Measurements from ENCODE around the gene TRMT1L.
"Not testable (repeated sequence)": the region's sequence is repeated elsewhere in the genome, so short reads cannot be mapped to it uniquely, and the experiment has no call there.

The TRMT1L gene, protein sequence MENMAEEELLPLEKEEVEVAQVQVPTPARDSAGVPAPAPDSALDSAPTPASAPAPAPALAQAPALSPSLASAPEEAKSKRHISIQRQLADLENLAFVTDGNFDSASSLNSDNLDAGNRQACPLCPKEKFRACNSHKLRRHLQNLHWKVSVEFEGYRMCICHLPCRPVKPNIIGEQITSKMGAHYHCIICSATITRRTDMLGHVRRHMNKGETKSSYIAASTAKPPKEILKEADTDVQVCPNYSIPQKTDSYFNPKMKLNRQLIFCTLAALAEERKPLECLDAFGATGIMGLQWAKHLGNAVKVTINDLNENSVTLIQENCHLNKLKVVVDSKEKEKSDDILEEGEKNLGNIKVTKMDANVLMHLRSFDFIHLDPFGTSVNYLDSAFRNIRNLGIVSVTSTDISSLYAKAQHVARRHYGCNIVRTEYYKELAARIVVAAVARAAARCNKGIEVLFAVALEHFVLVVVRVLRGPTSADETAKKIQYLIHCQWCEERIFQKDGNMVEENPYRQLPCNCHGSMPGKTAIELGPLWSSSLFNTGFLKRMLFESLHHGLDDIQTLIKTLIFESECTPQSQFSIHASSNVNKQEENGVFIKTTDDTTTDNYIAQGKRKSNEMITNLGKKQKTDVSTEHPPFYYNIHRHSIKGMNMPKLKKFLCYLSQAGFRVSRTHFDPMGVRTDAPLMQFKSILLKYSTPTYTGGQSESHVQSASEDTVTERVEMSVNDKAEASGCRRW

DNA sequence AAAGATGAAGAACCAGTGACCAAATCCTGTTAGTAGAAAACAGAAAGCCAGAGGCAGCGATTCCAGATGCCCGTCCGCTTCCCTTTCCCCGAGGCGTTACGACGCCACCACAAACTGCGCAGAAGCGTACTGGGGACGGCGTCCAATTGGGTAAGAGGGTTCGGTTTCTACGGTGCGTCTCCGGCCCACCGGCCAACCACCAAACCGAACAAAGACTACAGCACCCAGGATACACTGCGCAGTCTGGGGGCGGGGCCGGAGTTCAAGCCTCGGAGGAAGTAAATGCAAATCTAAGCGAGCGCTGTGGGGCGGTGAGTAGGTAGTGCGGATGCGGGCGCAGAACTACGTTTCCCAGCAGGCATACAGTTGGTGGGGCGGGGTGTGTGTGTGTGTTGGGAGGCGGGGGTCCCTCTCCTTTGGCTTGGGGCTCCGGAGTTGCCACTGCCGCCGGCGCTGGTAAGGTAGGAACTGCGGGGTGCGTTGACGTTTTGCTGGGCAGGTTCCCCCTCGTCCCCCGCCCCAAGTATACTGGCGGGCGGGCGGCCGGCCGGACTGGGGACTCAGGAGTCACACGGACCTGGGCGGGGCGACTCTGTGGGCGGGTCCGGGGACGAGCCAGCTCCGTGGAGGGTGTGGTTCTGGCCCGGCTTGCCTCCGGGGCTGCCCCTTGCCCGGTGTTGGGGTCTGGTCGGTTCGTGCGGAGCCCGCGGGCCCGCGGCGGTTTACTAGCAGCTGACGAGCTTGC lies at the start of gene TRMT1L, which contains the start of gene SWT1:
Gene TRMT1L (minus strand): TSS at position 100 of the 745 bp plus-strand sequence. CDS start 241 bp downstream, outside the sequence.
Gene SWT1 (plus strand): TSS at position 314 of the 745 bp plus-strand sequence. CDS start 3,675 bp downstream, outside the sequence.
- no peak for TF ChIP-seq EZH2 (IDR thresholded peaks at IDR 0.05)
- no peak for TF ChIP-seq FOXP2 (optimal IDR thresholded peaks at IDR 0.05; ENCODE audit: control extremely low read depth, extremely low read length, insufficient read depth)
- peak; percentile 92 for TF ChIP-seq POLR2AphosphoS5 (IDR thresholded peaks at IDR 0.05; ENCODE audit: borderline replicate concordance, low read depth, low read length)
- DNase-seq (ENCODE audit: low read depth, low spot score): peak; percentile 93

DNA sequence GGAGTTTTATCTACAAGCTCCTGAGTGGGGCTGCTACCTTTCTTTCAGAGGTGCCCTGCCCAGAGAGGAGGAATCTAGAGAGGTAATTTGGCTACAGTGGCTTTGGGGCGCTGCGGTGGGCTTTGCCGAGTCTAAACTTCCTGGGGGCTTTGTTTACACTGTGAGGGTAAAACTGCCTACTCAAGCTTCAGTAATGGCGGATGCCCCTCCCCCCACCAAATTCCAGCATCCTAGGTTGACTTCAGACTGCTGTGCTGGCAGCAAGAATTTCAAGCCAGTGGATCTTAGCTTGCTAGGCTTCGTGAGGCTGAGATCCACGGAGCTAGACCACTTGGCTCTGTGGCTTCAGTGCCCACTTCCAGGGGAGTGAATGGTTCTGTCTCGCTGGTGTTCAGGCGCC lies 44.1 kb upstream of the TRMT1L start:
- Histone ChIP-seq H3K36me3 (ENCODE audit: insufficient read depth, low read length) (no peaks in the 10 kb centered on the region), H3K9me3 (ENCODE audit: low read depth, low read length) (no peaks in the 10 kb centered on the region), H3K4me3 (no peak overlapping the region), H3K9ac (ENCODE audit: insufficient read length) (no peak overlapping the region), H3K27ac (no peak overlapping the region)
- TF ChIP-seq POLR2AphosphoS5 (IDR thresholded peaks at IDR 0.05; ENCODE audit: borderline replicate concordance, low read depth, low read length): no peak
- no peak for TF ChIP-seq FOXP2 (optimal IDR thresholded peaks at IDR 0.05; ENCODE audit: control extremely low read depth, extremely low read length, insufficient read depth)
- TF ChIP-seq EZH2 (IDR thresholded peaks at IDR 0.05): no peak
- no peak for DNase-seq (ENCODE audit: low read depth, low spot score)

More for the DNA sequence above, at the start of gene TRMT1L, which contains the start of gene SWT1:
- H3K27ac ChIP-seq: peak within 1 kb of the TSS; percentile 83
- no peaks in the 10 kb centered on the region for H3K36me3 ChIP-seq (ENCODE audit: insufficient read depth, low read length)
- no peaks in the 10 kb centered on the region for H3K9me3 ChIP-seq (ENCODE audit: low read depth, low read length)
- peak within 1 kb of the TSS; percentile 93 for H3K9ac ChIP-seq (ENCODE audit: insufficient read length)
- H3K4me3 ChIP-seq: peak within 1 kb of the TSS; percentile 95

DNA sequence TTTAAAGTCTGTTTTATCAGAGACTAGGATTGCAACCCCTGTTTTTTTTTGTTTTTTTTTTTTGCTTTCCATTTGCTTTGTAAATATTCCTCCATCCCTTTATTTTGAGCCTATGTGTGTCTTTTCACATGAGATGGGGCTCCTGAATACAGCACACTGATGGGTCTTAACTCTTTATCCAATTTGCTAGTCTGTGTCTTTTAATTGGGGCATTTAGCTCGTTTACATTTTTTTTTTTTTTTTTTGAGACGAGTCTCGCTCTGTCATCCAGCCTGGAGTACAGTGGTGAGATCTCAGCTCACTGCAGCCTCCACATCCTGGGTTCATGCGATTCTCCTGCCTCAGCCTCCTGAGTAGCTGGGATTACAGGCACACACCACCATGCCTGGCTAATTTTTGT lies 42.0 kb upstream of the TRMT1L start:
- H3K4me3 ChIP-seq; H3K9ac ChIP-seq (ENCODE audit: insufficient read length); H3K9me3 ChIP-seq (ENCODE audit: low read depth, low read length); H3K27ac ChIP-seq; DNase-seq (ENCODE audit: low read depth, low spot score); H3K36me3 ChIP-seq (ENCODE audit: insufficient read depth, low read length): not testable (repeated sequence)

DNA sequence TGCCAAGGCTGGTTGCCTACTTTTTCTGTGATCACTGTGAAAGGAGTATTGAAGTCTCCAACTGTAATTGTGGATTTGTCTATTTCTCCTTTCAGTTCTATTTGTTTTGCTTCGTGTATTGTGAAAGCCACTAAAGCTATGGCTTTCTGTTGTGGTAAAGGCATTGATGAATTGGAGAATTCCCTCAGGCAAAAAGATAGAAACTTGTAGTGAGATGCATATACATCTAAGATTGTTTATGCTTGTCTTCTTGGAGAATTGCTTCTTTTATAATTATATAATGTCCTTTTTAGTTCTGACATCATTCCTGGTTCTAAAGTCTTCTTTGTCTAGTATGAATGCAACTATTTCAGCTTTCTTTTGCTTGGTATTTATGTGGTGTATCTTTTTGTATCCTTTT lies 37.0 kb upstream of the TRMT1L start:
- no peak overlapping the region for H3K9ac ChIP-seq (ENCODE audit: insufficient read length)
- DNase-seq (ENCODE audit: low read depth, low spot score): no peak
- H3K27ac ChIP-seq: no peak overlapping the region
- TF ChIP-seq FOXP2 (optimal IDR thresholded peaks at IDR 0.05; ENCODE audit: control extremely low read depth, extremely low read length, insufficient read depth) (no peak), EZH2 (IDR thresholded peaks at IDR 0.05) (no peak), POLR2AphosphoS5 (IDR thresholded peaks at IDR 0.05; ENCODE audit: borderline replicate concordance, low read depth, low read length) (no peak)
- no peak overlapping the region for H3K4me3 ChIP-seq
- no peaks in the 10 kb centered on the region for H3K9me3 ChIP-seq (ENCODE audit: low read depth, low read length)
- no peaks in the 10 kb centered on the region for H3K36me3 ChIP-seq (ENCODE audit: insufficient read depth, low read length)

DNA sequence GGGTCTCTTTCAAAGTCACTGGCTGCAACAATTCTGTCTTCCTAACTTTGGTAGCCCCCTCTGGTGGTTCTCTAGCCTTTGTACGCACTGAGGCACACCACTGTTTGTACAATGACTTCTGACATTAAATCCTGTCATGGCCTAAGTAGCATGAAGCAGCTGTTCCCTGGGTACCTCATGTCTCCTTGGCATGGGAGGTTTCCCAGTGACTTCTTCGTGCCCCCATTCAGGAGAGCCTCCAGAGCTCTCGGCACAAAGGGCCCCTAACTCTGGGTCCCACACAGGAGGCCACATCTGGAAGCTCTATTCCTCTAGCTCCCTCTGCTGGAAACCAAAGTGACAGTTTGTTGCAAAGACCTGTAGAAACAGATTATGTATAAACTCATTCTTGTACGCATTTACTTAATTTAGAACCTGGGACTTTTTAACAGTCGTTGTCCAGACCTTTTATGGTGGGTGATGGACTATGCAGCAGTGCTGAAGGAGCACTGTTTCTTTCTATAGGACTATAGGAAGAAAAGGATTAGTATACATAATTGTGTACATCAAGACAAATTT lies 13.6 kb upstream of the TRMT1L start:
- Histone ChIP-seq H3K9ac (ENCODE audit: insufficient read length) (no peak overlapping the region), H3K9me3 (ENCODE audit: low read depth, low read length) (no peaks in the 10 kb centered on the region), H3K27ac (no peak overlapping the region), H3K4me3 (peak overlapping the region; percentile 58), H3K36me3 (ENCODE audit: insufficient read depth, low read length) (peaks cover 3% of the 10 kb centered on the region; the same call in 1 of the 2 replicates)
- DNase-seq (ENCODE audit: low read depth, low spot score): peak; percentile 79
- TF ChIP-seq EZH2 (IDR thresholded peaks at IDR 0.05): no peak
- TF ChIP-seq POLR2AphosphoS5 (IDR thresholded peaks at IDR 0.05; ENCODE audit: borderline replicate concordance, low read depth, low read length): no peak
- no peak for TF ChIP-seq FOXP2 (optimal IDR thresholded peaks at IDR 0.05; ENCODE audit: control extremely low read depth, extremely low read length, insufficient read depth)

DNA sequence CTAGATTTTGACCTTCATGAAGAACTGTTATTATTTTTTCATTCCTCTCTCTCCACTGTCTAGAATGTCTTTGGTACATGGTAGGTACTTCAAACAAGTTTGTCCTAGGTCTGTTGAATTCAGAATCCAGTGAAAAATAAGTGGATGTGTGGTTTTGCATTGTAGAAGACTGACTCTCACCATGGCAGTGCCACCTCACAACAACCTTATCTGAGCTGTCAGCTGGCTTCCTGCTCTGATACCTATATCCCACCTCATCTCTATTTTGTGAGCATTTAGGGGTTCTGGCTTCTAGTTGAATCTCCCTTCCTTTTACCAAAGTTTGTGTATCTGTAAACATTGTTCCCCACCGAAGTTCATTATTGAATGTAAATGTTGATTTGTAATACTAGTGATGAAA lies 9.4 kb upstream of the TRMT1L start:
- Histone ChIP-seq H3K9ac (ENCODE audit: insufficient read length) (no peak overlapping the region), H3K36me3 (ENCODE audit: insufficient read depth, low read length) (peaks cover 3% of the 10 kb centered on the region), H3K4me3 (no peak overlapping the region), H3K27ac (peak overlapping the region; percentile 48; the same call in 1 of the 2 replicates), H3K9me3 (ENCODE audit: low read depth, low read length) (no peaks in the 10 kb centered on the region)
- no peak for TF ChIP-seq EZH2 (IDR thresholded peaks at IDR 0.05)
- no peak for TF ChIP-seq FOXP2 (optimal IDR thresholded peaks at IDR 0.05; ENCODE audit: control extremely low read depth, extremely low read length, insufficient read depth)
- TF ChIP-seq POLR2AphosphoS5 (IDR thresholded peaks at IDR 0.05; ENCODE audit: borderline replicate concordance, low read depth, low read length): no peak
- no peak for DNase-seq (ENCODE audit: low read depth, low spot score)

DNA sequence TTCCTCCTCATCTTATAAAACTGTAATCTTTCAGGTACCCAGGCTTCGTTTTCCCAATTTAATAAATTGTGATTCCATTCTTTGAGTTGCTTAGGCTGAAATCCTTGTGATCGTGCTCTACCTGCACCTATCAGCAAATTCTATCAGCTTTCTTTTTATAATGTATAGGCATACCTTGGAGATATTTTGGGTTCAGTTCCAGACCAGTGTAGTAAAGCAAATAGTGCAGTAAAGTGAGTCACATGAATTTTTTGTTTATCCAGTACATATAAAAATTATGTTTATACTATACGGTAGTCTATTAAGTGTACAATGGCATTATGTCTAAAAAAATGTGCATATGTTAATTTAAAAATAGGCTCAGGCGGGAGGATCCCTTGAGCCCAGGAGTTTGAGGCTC lies 5.7 kb upstream of the TRMT1L start:
- TF ChIP-seq POLR2AphosphoS5 (IDR thresholded peaks at IDR 0.05; ENCODE audit: borderline replicate concordance, low read depth, low read length) (no peak), FOXP2 (optimal IDR thresholded peaks at IDR 0.05; ENCODE audit: control extremely low read depth, extremely low read length, insufficient read depth) (no peak)
- H3K9ac ChIP-seq (ENCODE audit: insufficient read length): no peak overlapping the region

DNA sequence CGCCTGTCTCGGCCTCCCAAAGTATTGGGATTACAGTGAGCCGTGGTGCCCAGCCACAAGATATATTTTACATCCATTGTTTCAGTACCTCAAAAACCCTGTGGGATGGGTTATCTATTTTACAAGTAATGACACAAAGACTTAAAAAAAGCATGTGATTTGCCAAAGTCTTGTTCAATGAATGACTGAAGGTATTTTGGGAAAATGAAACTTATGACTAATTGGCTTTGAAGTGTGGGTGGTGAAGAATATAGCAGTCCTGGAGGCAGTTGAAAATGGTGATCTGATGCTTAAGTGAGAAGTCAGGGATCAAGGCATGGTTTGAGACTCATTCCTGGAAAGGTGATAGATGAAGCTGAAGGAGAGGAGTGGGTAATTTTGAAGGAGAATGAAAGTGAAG lies 3.2 kb upstream of the TRMT1L start:
- Histone ChIP-seq H3K4me3 (no peak overlapping the region), H3K9ac (ENCODE audit: insufficient read length) (no peak overlapping the region), H3K27ac (no peak overlapping the region), H3K9me3 (ENCODE audit: low read depth, low read length) (no peaks in the 10 kb centered on the region), H3K36me3 (ENCODE audit: insufficient read depth, low read length) (no peaks in the 10 kb centered on the region; the same call in 1 of the 2 replicates)
- TF ChIP-seq FOXP2 (optimal IDR thresholded peaks at IDR 0.05; ENCODE audit: control extremely low read depth, extremely low read length, insufficient read depth): no peak
- no peak for TF ChIP-seq POLR2AphosphoS5 (IDR thresholded peaks at IDR 0.05; ENCODE audit: borderline replicate concordance, low read depth, low read length)
- no peak for TF ChIP-seq EZH2 (IDR thresholded peaks at IDR 0.05)
- DNase-seq (ENCODE audit: low read depth, low spot score): no peak

More for the DNA sequence above, 5.7 kb upstream of the TRMT1L start:
- Histone ChIP-seq H3K9me3 (ENCODE audit: low read depth, low read length) (no peaks in the 10 kb centered on the region), H3K4me3 (no peak overlapping the region), H3K36me3 (ENCODE audit: insufficient read depth, low read length) (peaks cover 3% of the 10 kb centered on the region), H3K27ac (no peak overlapping the region)
- DNase-seq (ENCODE audit: low read depth, low spot score): no peak
